ENCODE measurements around the gene MEG3. TPM values are rescaled to one million over a fixed set of nuclear protein-coding genes. Genes with fewer than 3 reads are reported as not detected.

MEG3 gene
- total RNA-seq, 4 donors from 2014 or later, result 38.8 to 77.4 (median 52.7) TPM

DNA sequence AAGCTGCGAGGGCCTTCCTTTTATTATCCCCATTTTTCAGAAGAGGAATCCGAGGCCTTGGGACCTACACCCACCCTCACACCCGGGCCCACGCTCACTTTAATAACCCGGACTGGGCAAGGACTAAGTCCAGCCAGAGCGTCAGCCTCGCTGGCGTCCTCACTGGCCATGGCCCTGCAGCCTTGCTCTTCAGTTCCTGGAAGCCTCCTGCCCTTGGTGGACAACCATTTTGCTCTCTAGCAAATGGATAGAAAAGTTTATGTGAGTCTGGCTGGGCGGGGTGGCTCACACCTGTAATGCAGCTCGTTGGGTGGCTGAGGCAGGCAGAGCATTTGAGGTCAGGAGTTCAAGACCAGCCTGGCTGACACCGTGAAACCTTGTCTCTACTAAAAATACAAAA lies 67.8 kb downstream of the MEG3 start:
- TF ChIP-seq, protein P1, sequence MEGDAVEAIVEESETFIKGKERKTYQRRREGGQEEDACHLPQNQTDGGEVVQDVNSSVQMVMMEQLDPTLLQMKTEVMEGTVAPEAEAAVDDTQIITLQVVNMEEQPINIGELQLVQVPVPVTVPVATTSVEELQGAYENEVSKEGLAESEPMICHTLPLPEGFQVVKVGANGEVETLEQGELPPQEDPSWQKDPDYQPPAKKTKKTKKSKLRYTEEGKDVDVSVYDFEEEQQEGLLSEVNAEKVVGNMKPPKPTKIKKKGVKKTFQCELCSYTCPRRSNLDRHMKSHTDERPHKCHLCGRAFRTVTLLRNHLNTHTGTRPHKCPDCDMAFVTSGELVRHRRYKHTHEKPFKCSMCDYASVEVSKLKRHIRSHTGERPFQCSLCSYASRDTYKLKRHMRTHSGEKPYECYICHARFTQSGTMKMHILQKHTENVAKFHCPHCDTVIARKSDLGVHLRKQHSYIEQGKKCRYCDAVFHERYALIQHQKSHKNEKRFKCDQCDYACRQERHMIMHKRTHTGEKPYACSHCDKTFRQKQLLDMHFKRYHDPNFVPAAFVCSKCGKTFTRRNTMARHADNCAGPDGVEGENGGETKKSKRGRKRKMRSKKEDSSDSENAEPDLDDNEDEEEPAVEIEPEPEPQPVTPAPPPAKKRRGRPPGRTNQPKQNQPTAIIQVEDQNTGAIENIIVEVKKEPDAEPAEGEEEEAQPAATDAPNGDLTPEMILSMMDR (IDR thresholded peaks at IDR 0.05; ENCODE audit: low read depth), result no peak

DNA sequence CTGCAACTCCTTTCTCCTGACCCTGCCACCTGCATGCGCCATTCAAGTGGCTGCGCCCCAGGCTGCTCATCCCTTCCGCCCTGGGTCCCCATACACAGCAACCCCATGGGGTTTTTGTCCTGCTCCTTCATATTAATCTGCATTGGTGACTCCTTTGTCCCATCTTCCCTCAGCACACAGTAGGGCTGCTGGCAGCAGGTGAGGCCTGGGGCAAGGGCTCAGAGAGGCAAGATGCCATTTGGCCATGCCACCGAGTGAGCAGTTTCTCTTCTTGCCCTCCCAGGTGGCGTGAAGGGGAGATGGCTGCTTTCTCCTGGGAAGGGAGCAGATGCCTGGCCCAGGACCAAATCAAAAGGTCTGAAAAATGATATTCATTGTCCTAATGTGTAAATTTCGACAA lies 68.5 kb downstream of the MEG3 start:
- TF ChIP-seq, protein P1 (IDR thresholded peaks at IDR 0.05; ENCODE audit: low read depth), result no peak

DNA sequence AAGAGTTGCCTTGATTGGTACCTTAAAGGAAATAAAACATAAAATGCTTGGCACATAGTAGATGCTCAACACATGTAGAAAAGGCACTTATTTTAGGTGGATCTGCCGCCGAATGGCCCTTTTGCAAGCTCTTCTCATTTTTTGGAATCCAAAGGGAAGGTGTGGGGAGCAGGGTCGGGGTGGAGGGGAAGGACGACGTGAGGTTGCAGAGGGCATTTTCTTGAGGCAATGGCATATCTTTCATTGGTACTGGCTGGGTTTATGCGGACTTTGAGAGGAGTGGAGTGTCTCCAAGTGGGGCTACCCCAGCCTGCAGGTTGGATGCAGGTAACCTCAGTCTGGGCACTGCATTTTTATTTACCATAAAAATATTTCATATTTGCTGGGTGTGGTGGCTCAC lies 69.5 kb downstream of the MEG3 start:
- TF ChIP-seq, protein P1 (IDR thresholded peaks at IDR 0.05; ENCODE audit: low read depth), result no peak

DNA sequence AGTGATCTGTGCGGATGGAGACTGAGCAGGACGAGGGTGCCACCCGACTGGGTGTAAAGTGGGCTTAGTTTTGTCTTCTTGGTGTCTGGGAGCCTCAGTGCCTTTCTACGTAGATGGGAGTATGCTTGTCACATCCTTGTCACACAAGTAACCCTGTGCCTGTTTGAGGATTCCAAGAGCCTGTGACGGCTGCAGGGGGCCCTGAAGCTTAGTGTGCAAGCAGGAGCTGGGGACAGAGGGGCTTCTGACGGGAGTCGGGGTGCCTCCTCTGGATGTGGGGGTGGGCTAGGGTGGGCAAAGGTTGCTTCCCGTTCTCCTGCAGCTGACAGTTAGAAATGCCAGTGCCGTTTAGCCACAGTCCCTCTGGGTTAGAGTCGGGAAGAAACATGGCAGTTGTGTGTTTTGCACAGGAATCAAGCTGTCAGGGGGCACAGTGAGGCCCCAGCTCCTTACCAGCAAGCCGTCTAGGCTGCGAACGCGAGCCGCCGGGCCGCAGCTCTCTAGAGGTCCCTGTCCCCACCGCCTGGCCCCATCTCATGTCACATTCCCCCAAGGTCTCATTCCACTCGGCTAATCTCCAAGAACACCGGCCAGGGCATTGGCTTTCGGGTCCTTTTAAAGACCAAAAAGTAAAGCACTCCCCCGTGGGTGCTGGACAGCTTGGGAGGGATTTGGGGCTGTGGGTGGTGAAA lies 70.6 kb downstream of the MEG3 start:
- TF ChIP-seq, protein P1 (IDR thresholded peaks at IDR 0.05; ENCODE audit: low read depth), result no peak

DNA sequence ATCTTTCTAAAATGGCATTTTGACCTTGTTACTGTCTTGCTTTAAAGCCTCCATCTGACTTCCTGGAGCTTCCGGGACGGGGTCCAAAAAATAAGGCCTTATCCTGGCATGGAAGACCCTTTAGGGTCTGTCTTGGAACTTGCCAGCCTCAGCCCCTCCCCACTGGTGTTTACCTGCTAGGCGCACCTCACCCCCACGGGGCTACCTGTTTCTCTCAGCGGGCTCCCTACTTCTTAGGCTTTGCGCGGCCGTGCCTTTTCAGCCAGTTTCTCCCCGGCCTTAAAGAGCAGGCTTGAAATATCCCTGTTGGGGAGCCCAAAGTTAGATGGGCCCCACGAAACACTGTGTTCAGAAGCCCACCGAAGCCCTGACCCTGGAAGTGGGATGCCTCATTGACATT lies 72.5 kb downstream of the MEG3 start:
- TF ChIP-seq, protein P1 (IDR thresholded peaks at IDR 0.05; ENCODE audit: low read depth), result no peak

DNA sequence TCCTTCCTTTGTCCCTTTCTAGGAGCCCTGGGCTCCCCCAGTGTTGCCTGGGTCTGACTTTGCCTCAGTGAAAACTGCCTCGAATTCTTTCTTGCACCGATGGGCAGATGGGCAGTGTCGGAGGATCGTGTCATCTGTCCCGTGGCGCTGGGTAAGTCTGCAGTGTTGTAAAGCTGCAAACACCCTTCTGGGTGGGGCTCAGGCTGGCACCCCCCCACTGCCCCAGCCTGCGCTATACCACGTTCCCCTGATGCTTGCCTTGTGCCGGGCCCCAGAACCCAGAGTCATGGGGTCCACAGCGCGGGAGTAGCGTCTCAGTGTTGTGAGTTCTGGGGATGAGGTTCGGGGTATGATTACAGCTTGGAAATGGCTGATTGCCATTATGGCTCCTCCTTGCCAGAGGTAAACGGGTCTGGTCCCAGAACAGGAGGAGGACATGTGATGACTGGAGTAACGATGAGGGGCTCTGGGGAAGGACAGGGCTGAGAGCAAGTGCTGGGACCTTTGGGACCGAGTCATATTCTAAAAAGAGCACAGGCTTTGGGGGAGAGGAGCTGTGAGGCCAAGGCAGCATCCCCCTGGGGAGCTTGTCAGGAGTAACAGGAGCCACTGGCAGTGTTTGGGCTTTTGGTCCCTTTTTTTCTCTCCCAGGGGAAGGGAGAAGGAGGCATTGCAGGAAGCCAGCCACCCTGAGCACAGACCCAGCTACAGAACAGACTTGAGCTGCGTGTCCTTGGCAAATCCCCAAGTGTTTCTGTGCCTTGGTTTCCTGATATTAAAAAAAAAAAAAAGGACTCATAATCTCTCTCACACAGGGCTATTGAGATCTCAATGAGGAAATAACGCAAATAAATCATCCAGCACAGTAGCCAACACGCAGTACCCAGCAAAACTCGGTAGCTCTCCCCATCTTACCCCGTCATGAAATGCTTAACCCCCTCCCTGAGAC lies 73.3 kb downstream of the MEG3 start:
- TF ChIP-seq, protein P1 (IDR thresholded peaks at IDR 0.05; ENCODE audit: low read depth), result no peak

Measured in subcutaneous adipose tissue (tissue), 4 donors.